WI38 (cell line): Measurements from ENCODE around the gene PEX26.
"Not testable (repeated sequence)": the region's sequence is repeated elsewhere in the genome, so short reads cannot be mapped to it uniquely, and the experiment has no call there.

Source experiments
- H3K4me3 ChIP-seq: 2 replicates; pipeline ENCODE4 v1.5.1; 2011; ENCODE audit warnings: low read depth, mild to moderate bottlenecking, control low read depth, low read length
- TF ChIP-seq, protein P1 (sequence below): IDR thresholded peaks from 2 replicates; pipeline ENCODE4 v1.5.1; 2012; ENCODE audit warnings: low read depth, mild to moderate bottlenecking, control low read depth, low read length

PEX26 gene

DNA sequence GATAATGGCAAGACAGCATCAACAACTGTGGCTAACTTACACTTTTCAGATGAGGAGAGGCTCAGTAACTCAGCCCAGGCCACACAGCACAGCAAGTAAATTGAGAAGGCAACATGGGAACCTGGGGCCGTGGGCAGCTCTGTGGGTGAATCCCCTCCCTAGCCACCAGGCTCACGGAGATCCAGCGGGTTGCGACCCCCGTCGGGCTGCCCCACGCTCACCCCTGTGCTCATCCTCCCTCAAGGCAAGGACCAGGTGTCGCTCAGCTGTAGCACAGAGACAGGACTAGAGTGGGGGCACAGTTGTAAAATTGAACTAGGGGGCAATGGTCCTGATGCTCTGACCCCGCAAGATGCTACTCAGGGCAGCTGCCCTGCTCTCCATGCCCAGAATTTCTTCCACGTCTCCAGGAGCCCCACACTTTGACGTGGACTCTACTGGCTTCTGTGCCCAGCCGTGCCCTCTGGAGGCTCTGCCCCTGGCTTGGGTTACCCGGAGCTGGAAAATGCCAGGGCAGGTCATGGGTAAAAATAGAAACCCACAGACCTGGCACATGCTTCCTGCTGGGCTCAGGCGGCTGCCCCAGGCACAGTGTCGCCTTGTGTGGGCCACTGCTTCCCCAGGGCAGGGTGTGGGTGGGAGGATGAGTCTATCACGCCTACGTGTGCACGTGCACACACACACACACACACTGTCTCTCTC is 41.8 kb downstream of the PEX26 start:
- TF ChIP-seq, protein P1, sequence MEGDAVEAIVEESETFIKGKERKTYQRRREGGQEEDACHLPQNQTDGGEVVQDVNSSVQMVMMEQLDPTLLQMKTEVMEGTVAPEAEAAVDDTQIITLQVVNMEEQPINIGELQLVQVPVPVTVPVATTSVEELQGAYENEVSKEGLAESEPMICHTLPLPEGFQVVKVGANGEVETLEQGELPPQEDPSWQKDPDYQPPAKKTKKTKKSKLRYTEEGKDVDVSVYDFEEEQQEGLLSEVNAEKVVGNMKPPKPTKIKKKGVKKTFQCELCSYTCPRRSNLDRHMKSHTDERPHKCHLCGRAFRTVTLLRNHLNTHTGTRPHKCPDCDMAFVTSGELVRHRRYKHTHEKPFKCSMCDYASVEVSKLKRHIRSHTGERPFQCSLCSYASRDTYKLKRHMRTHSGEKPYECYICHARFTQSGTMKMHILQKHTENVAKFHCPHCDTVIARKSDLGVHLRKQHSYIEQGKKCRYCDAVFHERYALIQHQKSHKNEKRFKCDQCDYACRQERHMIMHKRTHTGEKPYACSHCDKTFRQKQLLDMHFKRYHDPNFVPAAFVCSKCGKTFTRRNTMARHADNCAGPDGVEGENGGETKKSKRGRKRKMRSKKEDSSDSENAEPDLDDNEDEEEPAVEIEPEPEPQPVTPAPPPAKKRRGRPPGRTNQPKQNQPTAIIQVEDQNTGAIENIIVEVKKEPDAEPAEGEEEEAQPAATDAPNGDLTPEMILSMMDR = no peak
- no peak overlapping the region for H3K4me3 ChIP-seq

DNA sequence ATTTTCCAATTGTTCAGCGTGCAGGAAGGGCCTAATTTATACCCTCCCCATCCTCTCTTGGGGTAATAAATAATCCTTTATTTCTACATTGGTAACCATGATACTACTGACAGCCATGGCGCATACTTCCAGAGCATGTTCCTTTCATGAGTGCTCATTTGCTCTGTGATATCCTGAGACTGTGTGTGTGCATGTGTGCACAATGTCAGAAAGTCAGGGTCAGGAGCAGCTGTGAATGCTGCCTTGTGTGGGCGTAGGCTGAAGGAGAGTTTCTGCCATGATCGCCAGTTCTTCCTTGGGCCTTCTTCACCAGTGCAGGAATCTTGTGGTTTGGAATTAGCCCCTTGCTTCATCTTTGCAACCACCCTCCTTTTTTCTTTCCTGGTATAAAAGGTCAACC is 43.1 kb downstream of the PEX26 start:
- TF ChIP-seq, protein P1 = no peak
- no peak overlapping the region for H3K4me3 ChIP-seq

DNA sequence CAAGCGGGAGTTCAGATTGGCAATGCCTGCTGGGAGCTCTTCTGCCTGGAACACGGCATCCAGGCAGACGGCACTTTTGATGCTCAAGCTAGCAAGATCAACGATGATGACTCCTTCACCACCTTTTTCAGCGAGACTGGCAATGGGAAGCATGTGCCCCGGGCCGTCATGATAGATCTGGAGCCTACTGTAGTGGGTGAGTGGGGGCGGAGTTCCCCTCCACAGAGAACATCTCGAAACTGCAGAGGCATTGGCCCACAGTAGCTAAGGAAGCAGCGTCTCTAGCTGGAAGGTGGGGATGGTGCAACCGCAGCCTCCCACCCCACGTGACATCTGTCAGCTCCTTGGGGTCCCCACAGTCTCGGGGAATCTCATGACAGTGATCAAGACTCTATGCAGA is 43.7 kb downstream of the PEX26 start:
- no peak overlapping the region for H3K4me3 ChIP-seq
- TF ChIP-seq, protein P1 = no peak

DNA sequence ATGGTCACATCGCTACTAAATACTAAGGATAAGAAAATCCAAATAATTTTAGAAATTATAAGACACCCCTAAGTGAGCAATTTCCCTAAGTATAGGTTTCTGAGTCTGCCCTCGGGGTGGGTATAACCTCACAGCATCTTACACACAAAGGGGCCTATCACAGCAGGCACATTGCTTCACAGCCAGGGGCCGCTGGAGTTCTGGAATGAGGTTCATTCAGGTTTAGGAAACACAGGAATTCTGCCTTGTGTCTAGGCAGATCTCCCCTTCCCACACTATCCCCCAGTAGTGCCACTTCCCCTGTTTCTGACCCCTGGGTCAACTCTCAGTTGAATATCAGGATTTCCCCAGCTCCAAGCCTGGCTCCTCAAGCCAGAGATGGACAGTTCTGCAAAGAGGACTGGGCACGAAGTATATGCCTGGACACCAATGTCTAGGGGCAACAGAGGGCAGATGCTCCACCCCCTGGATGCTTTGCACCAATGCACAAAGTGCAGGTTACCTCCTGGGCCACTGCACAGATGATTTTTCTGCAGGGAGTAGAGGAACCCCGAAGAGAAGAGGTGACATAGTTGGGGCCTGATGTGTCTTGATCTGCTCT is 44.3 kb downstream of the PEX26 start:
- H3K4me3 ChIP-seq = no peak overlapping the region
- TF ChIP-seq, protein P1 = 0 out of 2 replicates have a peak, but pooled peaks have one; percentile 3

DNA sequence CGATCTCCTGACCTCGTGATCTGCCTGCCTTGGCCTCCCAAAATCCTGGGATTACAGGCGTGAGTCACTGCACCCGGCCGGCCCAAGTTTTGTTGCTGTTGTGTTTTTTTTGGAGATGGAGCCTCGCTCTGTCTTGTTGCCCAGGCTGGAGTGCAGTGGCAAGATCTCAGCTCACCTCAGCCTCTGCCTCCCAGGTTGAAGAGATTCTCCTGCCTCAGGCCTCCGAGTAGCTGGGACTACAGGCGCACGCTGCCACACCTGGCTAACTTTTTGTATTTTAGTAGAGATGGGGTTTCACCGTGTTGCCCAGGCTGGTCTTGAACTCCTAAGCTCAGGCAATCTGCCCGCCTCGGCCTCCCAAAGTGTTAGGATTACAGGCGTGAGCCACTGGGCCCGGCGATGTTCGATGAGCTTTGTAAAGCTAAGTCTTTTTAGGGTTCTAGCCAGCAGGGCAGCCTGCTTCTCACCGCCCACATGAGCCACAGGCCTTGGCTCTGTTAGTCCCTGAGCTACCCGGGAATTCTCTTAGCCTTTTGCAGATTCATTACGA is 45.8 kb downstream of the PEX26 start:
- H3K4me3 ChIP-seq = not testable (repeated sequence)

DNA sequence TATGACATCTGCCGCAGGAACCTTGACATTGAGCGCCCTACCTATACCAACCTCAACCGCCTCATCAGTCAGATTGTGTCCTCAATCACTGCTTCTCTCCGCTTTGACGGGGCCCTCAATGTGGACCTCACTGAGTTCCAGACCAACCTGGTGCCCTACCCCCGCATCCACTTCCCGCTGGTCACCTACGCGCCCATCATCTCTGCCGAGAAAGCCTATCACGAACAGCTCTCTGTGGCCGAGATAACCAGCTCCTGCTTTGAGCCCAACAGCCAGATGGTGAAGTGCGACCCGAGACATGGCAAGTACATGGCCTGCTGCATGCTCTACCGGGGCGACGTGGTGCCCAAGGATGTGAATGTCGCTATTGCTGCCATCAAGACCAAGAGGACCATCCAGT is 48.8 kb downstream of the PEX26 start:
- TF ChIP-seq, protein P1 = no peak
- H3K4me3 ChIP-seq = no peak overlapping the region

DNA sequence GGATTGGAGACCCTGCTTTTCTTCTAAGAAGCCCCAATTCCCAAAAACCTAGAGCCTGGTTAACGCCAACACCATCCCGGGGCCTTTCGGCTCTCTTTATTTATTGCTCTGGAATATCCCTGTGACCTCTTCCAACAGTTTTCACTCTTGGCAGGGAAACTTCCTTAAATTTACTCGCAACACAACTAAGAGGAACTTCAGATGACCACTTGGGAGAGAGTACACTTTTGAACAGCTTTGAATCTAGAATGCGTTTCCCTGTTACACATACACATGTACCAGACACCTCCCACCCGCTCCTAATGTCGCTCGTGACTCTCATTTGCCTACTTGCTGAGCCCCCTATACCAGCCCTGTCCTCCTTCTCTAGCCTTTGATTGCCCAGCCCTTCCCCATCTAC is 52.2 kb downstream of the PEX26 start:
- H3K4me3 ChIP-seq = no peak overlapping the region
- TF ChIP-seq, protein P1 = no peak
